Thyroid gland (tissue), 4 donors: ENCODE data around the gene PITX3. TPM values are rescaled to one million over a fixed set of nuclear protein-coding genes. Genes with fewer than 3 reads are reported as not detected.
"Not testable (repeated sequence)": the region's sequence is repeated elsewhere in the genome, so short reads cannot be mapped to it uniquely, and the experiment has no call there.

Source experiments
- DNase-seq, 2 donors: peaks; one replicate each; pipeline ENCODE4 v3.0.0-alpha.2; 2019
- H3K27ac ChIP-seq, 3 donors: fragments of 200-600 bp; sonication (generic); 1 replicate in 2 of 3; 2 replicates in 1 of 3; pipeline ENCODE4 v1.5.1; 2016 to 2019; ENCODE audit warnings: mild to moderate bottlenecking in 1 of 3, moderate library complexity in 1 of 3
- H3K27me3 ChIP-seq: fragments of 200-600 bp; sonication (generic); one replicate; pipeline ENCODE4 v1.5.1; 2019
- H3K36me3 ChIP-seq, 2 donors: fragments of 200-600 bp; sonication (generic); one replicate each; pipeline ENCODE4 v1.5.1; 2016 to 2019
- H3K4me1 ChIP-seq, 2 donors: fragments of 200-600 bp; sonication (generic); one replicate each; pipeline ENCODE4 v1.5.1; 2017 to 2019
- H3K4me3 ChIP-seq, 3 donors: fragments of 200-600 bp; sonication (generic); replicated peaks in 1 of 3; 1 replicate in 2 of 3; 2 replicates in 1 of 3; pipeline ENCODE4 v1.5.1; 2016; ENCODE audit warnings: mild to moderate bottlenecking in 1 of 3
- H3K9me3 ChIP-seq: fragments of 200-600 bp; sonication (generic); one replicate; pipeline ENCODE4 v1.5.1; 2017
- CTCF ChIP-seq, 6 experiments: fragments of 200-600 bp in 3 of 6; fragments of 450-650 bp in 3 of 6; sonication (generic) in 3 of 6; IDR thresholded peaks; one replicate each; pipeline ENCODE4 v1.5.1; 2016 to 2019; ENCODE audit warnings: antibody characterized with exemption in 6 of 6, mild to moderate bottlenecking in 2 of 6, inconsistent platforms in 1 of 6, moderate library complexity in 1 of 6
- POLR2A ChIP-seq, 2 donors: fragments of 450-650 bp; IDR thresholded peaks; one replicate each; pipeline ENCODE4 v1.6.1; 2017; ENCODE audit warnings: antibody characterized with exemption in 2 of 2, mild to moderate bottlenecking in 2 of 2, moderate library complexity in 1 of 2
- WGBS, 2 donors: methylation state at CpG; one replicate each; pipeline ENCODE4 v1.1.5; 2017; 5-methylcytosine and 5-hydroxymethylcytosine counted together
- intact Hi-C: fragments of 100-400 bp; cut with DNase I; formaldehyde crosslinking; loops from one replicate; pipeline ENCODE4 v1.15.1; 2023
- total RNA-seq, 4 donors: library from RNA; depleted of rRNA; stranded (reverse); fragments of >200 nt; gene quantifications; one replicate each; pipeline ENCODE4 v1.2.3, GENCODE V29; 2016

PITX3 gene
- total RNA-seq, 4 donors from 2014 or later, result 0.45 TPM; not detected in 3

- Histone ChIP-seq H3K4me3 (no peak overlapping the region), H3K9me3 (no peaks in the 10 kb centered on the region), H3K27me3 (no peaks in the 10 kb centered on the region), H3K27ac (no peak overlapping the region), H3K36me3 (no peaks in the 10 kb centered on the region), H3K4me1 (no peaks in the 10 kb centered on the region)
- no peak for DNase-seq
- WGBS, 2 donors, result 72 to 85% methylated on average over 2 of the region's 2 CpGs
- TF ChIP-seq CTCF (IDR thresholded peaks at IDR 0.05), result no peak
- intact Hi-C loops, result no loop called here
These were observed 43.3 kb downstream of the PITX3 start for GRCh38 chr10:102198027-102198426.

DNA sequence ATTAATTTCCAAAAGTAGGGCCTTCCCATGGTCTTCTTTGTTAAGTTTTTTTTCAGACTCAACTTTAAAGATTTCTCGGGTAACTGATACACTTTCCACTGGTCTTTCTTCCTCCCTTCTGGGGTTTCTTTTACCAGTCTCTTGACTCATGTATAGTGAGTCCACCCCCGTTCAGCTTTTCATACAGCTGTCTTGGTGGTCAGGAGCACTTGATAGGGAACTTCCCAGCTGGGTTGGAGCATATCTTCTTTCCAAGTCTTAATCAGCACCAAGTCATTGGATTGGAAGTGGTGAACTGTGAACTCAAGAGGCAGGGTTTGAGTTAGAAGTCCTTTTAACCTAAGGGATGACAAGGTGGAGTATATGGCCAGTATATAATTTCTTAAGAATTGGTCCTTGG is 44.4 kb downstream of the PITX3 start:
- Histone ChIP-seq H3K27ac (no peak overlapping the region), H3K9me3 (no peaks in the 10 kb centered on the region), H3K4me3 (no peak overlapping the region), H3K27me3 (no peaks in the 10 kb centered on the region), H3K36me3 (no peaks in the 10 kb centered on the region), H3K4me1 (no peaks in the 10 kb centered on the region)
- no peak for DNase-seq
- TF ChIP-seq CTCF (IDR thresholded peaks at IDR 0.05) (no peak), POLR2A (IDR thresholded peaks at IDR 0.05) (no peak)
- intact Hi-C loops, result no loop called here
- WGBS, 2 donors, result 74 to 83% methylated on average over 2 of the region's 2 CpGs

DNA sequence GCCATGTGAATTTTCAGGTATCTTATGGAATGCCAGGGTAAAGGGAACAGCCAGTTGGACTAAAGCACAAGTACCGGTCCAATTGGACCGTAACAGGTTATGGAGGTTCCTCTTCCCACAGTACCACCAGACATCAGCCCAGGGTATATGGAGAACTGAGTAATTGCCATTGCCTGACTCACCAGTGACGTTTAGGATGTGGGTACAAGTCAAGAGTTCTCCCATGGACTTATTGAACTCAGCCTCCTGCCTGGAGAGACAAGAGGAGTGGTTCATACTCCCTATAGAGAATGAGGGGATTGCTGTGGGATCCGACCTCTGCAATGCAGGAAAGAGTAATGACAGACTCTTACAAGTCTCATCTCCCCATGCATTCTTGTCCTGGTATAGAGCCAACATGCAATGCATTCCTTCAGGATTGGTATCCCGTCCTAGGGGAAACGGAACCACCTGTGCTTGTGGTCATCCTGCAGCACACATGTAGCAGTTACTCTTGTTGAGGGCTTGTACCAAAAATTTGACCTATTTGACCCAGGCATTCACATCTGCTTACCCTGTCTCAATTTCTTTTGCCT is 45.9 kb downstream of the PITX3 start:
- H3K4me1 ChIP-seq, result no peaks in the 10 kb centered on the region
- no peak overlapping the region for H3K4me3 ChIP-seq
- H3K9me3 ChIP-seq, result no peaks in the 10 kb centered on the region
- no peak overlapping the region for H3K27ac ChIP-seq
- no peak for DNase-seq
- TF ChIP-seq CTCF (IDR thresholded peaks at IDR 0.05), result no peak
- no peak for TF ChIP-seq POLR2A (IDR thresholded peaks at IDR 0.05)
- no peaks in the 10 kb centered on the region for H3K27me3 ChIP-seq
- WGBS, 2 donors, result 79 to 82% methylated on average over 6 of the region's 6 CpGs
- intact Hi-C loops, result no loop called here
- H3K36me3 ChIP-seq, result no peaks in the 10 kb centered on the region

GRCh38 chr10:102191956-102192355 is 49.4 kb downstream of the PITX3 start:
- no peak for DNase-seq
- TF ChIP-seq POLR2A (IDR thresholded peaks at IDR 0.05) (no peak), CTCF (IDR thresholded peaks at IDR 0.05) (no peak)
- H3K27me3 ChIP-seq, result no peaks in the 10 kb centered on the region
- H3K27ac ChIP-seq, result no peak overlapping the region
- no peaks in the 10 kb centered on the region for H3K4me1 ChIP-seq
- H3K36me3 ChIP-seq, result no peaks in the 10 kb centered on the region
- intact Hi-C loops, result no loop called here
- H3K9me3 ChIP-seq, result no peaks in the 10 kb centered on the region
- WGBS, 2 donors, result 75 to 82% methylated on average over 7 of the region's 7 CpGs
- H3K4me3 ChIP-seq, result no peak overlapping the region

DNA sequence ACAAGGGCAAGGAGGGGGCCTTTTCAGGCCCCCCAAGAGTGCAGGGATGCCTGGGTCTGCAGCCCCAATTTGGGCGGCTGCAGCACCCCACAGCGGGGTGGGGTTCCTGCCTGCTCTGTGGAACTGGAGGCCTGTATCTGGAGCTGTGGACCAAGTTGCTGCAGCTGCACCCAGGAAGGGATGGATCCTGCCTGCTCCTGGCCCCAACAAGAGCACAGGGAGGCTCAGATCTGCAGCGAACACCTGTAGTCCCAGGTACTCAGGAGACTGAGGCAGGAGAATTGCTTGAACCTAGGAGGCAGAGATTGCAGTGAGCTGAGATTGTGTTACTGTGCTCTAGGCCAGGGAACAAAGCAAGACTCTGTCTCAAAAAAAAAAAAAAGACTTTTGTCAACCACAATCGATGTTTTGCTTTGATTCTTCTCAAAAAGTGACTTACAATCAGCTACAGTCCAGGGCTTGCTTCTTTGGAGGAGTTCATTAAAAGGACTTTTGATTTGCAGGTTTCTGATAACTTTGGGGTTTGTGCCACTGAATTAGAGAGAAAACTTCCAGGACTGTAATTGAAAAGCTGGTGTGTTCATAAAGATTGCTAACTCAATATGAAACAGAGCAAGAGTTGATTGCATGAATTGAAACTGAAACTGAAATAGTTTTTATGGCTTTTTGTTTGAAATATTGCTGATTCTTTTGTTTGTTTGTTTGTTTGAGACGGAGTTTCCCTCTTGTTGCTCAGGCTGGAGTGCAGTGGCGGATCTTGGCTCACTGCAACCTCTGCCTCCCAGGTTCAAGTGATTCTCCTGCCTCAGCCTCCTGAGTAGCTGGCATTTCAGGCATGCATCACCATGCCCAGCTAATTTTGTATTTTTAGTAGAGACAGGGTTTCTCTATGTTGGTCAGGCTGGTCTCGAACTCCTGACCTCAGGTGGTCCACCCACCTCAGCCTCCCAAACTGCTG is 52.1 kb downstream of the PITX3 start:
- 82% methylated on average over 5 to 7 of the region's 7 CpGs for WGBS, 2 donors
- DNase-seq, H3K27ac ChIP-seq, H3K4me3 ChIP-seq, intact Hi-C loops, H3K27me3 ChIP-seq, H3K4me1 ChIP-seq, H3K36me3 ChIP-seq, H3K9me3 ChIP-seq: not testable (repeated sequence)
